Kasumi-1 (cell line): ENCODE data around the gene BCS1L.

Experiments used
- DNase-seq, 2 experiments: peaks; one replicate each; lab custom pipeline; 2025; lab: John Stamatoyannopoulos, UW

BCS1L gene, protein sequence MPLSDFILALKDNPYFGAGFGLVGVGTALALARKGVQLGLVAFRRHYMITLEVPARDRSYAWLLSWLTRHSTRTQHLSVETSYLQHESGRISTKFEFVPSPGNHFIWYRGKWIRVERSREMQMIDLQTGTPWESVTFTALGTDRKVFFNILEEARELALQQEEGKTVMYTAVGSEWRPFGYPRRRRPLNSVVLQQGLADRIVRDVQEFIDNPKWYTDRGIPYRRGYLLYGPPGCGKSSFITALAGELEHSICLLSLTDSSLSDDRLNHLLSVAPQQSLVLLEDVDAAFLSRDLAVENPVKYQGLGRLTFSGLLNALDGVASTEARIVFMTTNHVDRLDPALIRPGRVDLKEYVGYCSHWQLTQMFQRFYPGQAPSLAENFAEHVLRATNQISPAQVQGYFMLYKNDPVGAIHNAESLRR

GRCh38 chr2:218659258-218659987, at the start of gene BCS1L, which contains the start of gene ZNF142:
Gene BCS1L (plus strand): TSS chr2:218659683. CDS start chr2:218660988, 1,305 bp downstream.
Gene ZNF142 (minus strand): TSS chr2:218659623. CDS start chr2:218656429, 3,194 bp downstream.
- DNase-seq, result peak; percentile 78 to 81

DNA sequence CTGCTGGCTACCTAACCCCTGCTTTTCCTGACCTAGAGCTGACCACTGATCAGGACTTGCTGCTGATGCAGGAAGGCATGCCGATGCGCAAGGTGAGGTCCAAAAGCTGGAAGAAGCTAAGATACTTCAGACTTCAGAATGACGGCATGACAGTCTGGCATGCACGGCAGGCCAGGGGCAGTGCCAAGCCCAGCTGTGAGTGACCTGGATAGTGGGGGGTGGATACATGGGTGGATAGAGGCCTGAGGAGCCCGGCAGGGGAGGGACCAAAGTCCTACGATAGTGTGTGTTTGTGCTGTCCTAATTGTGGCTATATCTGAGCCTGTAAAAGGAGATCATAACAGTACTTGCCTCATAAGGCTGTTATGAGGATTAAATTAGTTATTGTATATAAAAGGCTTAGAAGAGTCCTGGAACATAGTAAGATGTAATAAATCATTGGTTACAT, 43.6 kb upstream of the BCS1L start:
- no peak for DNase-seq

GRCh38 chr2:218618102-218618860, 41.2 kb upstream of the BCS1L start:
- DNase-seq, result no peak

GRCh38 chr2:218621007-218621406, 38.5 kb upstream of the BCS1L start:
- DNase-seq, result no peak

DNA sequence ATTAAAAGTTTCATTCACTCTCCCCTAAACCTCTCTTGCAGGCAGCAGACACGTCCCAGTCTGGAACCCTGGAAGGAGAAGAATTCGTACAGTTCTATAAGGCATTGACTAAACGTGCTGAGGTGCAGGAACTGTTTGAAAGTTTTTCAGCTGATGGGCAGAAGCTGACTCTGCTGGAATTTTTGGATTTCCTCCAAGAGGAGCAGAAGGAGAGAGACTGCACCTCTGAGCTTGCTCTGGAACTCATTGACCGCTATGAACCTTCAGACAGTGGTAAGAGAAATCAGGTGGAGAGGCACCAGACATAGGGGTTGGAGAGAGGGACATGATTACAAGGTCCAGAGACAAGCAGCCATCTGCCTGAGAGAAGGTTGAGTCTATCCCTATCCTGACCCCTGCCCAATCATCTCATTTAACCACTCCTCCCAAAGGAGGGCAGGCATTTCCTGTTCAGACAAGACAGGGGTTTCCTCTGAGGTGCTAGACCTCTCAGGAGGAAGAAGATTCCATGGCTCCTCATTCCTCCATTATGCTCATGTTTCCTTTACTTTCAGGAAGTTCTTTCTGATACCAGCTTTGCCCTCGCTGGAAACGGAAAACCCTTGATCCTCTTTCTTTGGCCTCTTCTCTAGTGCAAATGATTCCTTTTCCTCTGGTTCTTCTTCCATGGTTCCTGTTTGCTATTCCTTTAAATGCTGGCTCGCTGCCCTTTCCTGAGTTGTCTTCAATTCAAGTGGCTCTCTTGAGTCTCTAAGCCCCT, 36.7 kb upstream of the BCS1L start:
- no peak for DNase-seq

DNA sequence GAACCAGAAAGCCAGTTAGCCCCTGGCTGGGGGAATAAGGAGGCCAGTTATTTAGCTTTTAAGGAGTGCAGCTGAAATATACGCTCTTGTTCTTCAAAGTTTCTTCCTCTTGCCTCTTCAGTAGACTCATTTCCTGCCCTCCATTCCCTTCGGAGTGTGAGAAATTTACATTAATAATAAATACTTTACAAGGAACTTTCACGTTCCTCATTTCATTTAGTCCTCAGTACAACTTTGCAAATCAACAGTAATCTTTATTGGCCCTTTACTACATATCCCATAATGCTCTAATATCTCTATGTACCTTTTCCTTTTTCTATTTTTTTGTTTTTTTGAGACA, 36.1 kb upstream of the BCS1L start:
- no peak for DNase-seq

DNA sequence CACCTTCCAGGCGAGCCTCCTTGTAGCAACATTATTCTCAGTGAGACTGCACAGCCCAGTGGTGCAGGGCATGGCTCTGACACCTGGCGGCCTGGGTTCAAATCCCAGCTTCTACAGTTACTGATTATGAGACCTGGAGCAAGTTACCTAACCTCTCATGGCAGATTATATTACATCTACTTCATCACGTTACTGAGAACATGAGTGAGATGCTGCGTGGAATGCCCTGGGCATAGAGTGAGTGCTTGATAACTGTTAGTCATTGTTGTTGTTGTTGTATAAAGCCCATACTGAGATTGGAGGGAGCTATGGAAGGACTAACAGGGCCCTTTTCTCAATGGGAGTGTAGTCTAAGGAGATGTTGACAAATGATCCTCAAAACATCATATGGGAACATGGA, 33.1 kb upstream of the BCS1L start:
- no peak for DNase-seq

GRCh38 chr2:218627939-218628338, 31.5 kb upstream of the BCS1L start:
- DNase-seq, result no peak

DNA sequence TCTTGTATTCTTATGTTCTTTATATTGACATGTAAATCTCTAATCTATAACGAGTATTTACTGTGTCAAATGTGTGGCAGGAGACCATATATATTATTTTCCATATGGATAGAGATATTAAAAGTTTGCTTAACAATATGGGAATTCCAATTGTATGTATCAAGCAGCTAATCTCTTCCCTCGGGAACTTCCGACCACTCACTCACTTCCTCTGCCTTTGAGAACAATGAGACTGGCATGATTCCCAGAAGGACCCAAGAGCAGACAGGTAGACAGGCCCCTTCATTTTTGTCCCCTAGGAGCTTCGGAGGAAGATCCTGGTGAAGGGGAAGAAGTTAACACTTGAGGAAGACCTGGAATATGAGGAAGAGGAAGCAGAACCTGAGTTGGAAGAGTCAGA, 27.6 kb upstream of the BCS1L start:
- no peak for DNase-seq

- no peak for DNase-seq
Measured at GRCh38 chr2:218635719-218636118, 23.8 kb upstream of the BCS1L start.

- DNase-seq, result no peak
Measured at GRCh38 chr2:218638372-218638771, 21.1 kb upstream of the BCS1L start.

GRCh38 chr2:218642121-218642656, 17.3 kb upstream of the BCS1L start:
- no peak for DNase-seq

DNA sequence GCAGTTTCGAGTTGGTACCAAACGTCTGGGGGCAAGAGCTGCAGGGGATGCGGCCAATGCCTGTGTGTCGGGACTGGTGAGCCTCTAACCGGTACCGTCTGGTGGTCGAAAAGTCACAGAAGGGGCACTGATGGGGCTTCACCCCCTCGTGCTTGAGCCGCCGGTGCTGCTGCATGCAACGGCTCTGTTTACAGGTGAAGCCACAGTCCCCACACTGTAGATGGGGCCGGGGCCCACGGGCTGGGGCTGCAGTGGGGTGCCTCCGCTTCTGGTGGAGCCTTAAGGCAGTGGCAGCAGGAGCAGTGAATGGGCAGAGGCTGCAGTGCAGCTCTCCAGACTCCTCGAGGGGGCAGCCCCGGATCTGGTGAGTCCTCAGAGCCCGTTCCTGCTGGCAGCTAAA, 16.7 kb upstream of the BCS1L start:
- DNase-seq, result no peak

- no peak for DNase-seq
Measured at GRCh38 chr2:218643751-218644310, 15.7 kb upstream of the BCS1L start.

DNA sequence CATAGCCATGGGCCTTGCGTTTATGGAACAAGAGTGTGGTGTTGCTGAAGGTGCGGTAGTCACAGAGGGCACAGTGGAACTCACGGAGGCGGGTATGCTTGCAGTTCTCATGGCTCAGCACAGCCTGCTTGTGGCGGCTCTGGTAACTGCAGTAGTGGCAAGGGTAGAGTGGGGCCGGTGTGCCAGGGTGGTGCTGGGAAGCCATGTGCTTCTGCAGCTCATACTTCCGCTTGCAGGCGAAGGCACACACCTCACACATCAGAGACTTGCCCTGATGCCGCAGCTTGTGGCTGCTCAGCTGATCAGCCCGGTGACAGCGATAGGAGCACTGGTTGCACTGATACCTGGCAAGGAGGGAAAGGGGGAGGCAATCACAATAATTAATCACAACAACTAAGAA, 14.8 kb upstream of the BCS1L start:
- DNase-seq, result no peak

DNA sequence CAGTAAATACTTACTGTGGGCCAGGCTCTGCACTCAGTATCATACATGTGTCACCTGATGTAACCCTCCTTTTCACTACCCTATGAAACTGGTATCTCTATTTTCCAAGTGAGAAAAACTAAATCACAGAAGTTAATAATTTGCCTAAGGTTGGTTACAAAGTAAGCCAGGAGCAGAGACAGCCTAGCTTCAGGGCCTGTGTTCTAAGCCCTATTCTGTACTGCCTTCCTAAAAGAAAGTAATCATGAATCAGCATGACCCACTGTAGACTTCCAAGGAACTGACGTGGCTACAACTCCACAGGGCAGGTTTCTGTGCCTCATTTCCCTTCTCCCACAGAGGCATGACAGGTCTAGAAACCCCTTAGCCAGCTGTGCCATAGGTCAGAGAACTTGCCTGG, 14.4 kb upstream of the BCS1L start:
- DNase-seq, result no peak

GRCh38 chr2:218648088-218648786, 11.2 kb upstream of the BCS1L start:
- peak; percentile 14 to 27 for DNase-seq

GRCh38 chr2:218648787-218649100, 10.7 kb upstream of the BCS1L start:
- no peak for DNase-seq

GRCh38 chr2:218655751-218656150, 3.7 kb upstream of the BCS1L start:
- no peak for DNase-seq

- DNase-seq, result peak; percentile 16 to 33
Measured at GRCh38 chr2:218658671-218659257, 719 bp upstream of the BCS1L start.
